Measurements from ENCODE around the gene SNX8. TPM values are rescaled to one million over a fixed set of nuclear protein-coding genes. Genes with fewer than 3 reads are reported as not detected.

The SNX8 gene
- total and polyA plus RNA-seq, 2 donors (not counting 3 experiments of a cell fraction or from before 2014, with no cell fraction given), result 24.5 to 50.3 TPM

- Histone ChIP-seq H3K4me3 (replicated peaks in 1 of 3; ENCODE audit: insufficient read depth in 1 of 3, low read depth in 1 of 3, low read length in 3 of 3) (no peak overlapping the region), H3K9me1 (replicated peaks; ENCODE audit: control insufficient read depth, extremely low read depth, insufficient read depth, low read length) (no peaks in the 10 kb centered on the region), H3K79me2 (ENCODE audit: control insufficient read depth, insufficient read depth, low read length) (no peaks in the 10 kb centered on the region), H3K36me3 (ENCODE audit: control insufficient read depth in 2 of 2, extremely low read depth in 1 of 2, insufficient read depth in 2 of 2, low read length in 2 of 2) (peaks cover 0 to 16% of the 10 kb centered on the region in 2 experiments), H3K27me3 (ENCODE audit: control insufficient read depth in 2 of 2, insufficient read depth in 2 of 2, low read length in 2 of 2) (no peaks in the 10 kb centered on the region), H3K27ac (ENCODE audit: insufficient read depth, low read depth, low read length) (no peak overlapping the region), H3K9me3 (replicated peaks; ENCODE audit: control insufficient read depth, insufficient read depth, low read length) (no peaks in the 10 kb centered on the region), H4K20me1 (replicated peaks; ENCODE audit: control insufficient read depth, extremely low read depth, insufficient read depth, low read length) (no peaks in the 10 kb centered on the region), H2AFZ (ENCODE audit: low read depth, low read length) (no peak overlapping the region), H3K4me2 (ENCODE audit: insufficient read depth, low read length) (no peak overlapping the region), H3K4me1 (ENCODE audit: control insufficient read depth, extremely low read depth, insufficient read depth, low read length) (no peaks in the 10 kb centered on the region), H3K9ac (replicated peaks; ENCODE audit: extremely low read depth, insufficient read depth, low read length) (no peak overlapping the region)
- DNase-seq (ENCODE audit: low read depth, low spot score) (no peak), FAIRE-seq (no peak)
- no TSS peak for BruUV-seq (replicated peaks)
- POLR2A ChIA-PET, result no interaction called here
- TF ChIP-seq EZH2 (IDR thresholded peaks at IDR 0.05; ENCODE audit: borderline replicate concordance, low read depth, low read length, severe bottlenecking), result no peak
- TF ChIP-seq, protein P1, sequence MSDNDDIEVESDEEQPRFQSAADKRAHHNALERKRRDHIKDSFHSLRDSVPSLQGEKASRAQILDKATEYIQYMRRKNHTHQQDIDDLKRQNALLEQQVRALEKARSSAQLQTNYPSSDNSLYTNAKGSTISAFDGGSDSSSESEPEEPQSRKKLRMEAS (IDR thresholded peaks at IDR 0.05; ENCODE audit: insufficient read depth, insufficient read length), result no peak
- TF ChIP-seq, protein P2, sequence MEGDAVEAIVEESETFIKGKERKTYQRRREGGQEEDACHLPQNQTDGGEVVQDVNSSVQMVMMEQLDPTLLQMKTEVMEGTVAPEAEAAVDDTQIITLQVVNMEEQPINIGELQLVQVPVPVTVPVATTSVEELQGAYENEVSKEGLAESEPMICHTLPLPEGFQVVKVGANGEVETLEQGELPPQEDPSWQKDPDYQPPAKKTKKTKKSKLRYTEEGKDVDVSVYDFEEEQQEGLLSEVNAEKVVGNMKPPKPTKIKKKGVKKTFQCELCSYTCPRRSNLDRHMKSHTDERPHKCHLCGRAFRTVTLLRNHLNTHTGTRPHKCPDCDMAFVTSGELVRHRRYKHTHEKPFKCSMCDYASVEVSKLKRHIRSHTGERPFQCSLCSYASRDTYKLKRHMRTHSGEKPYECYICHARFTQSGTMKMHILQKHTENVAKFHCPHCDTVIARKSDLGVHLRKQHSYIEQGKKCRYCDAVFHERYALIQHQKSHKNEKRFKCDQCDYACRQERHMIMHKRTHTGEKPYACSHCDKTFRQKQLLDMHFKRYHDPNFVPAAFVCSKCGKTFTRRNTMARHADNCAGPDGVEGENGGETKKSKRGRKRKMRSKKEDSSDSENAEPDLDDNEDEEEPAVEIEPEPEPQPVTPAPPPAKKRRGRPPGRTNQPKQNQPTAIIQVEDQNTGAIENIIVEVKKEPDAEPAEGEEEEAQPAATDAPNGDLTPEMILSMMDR (IDR thresholded peaks at IDR 0.05; ENCODE audit: extremely low read depth in 1 of 2, insufficient read depth in 1 of 2, low read depth in 1 of 2, low read length in 2 of 2), result no peak
- no peak for TF ChIP-seq GATA2 (IDR thresholded peaks at IDR 0.05; ENCODE audit: insufficient read depth, insufficient read length, low read depth, low read length)
- CTCF ChIA-PET, result interaction anchor here (0.8 to 2.8 kb wide), 2 partner anchors 13 to 86 kb away, joined by 5 to 10 read pairs; no protein-coding TSS in a partner anchor
- intact Hi-C loops (cut with micrococcal nuclease) (no loop called here), dilution Hi-C loops (cut with MboI; ENCODE audit: extremely low pct_ligation_motif_present, low sequenced_read_pairs) (no loop called here)
Measured at GRCh38 chr7:2261611-2262010, 52.6 kb downstream of the SNX8 start.

- no TSS peak for BruUV-seq (replicated peaks)
- Histone ChIP-seq H3K9ac (replicated peaks; ENCODE audit: extremely low read depth, insufficient read depth, low read length) (no peak overlapping the region), H3K4me2 (ENCODE audit: insufficient read depth, low read length) (no peak overlapping the region), H3K9me3 (replicated peaks; ENCODE audit: control insufficient read depth, insufficient read depth, low read length) (no peaks in the 10 kb centered on the region), H3K4me1 (ENCODE audit: control insufficient read depth, extremely low read depth, insufficient read depth, low read length) (no peaks in the 10 kb centered on the region), H4K20me1 (replicated peaks; ENCODE audit: control insufficient read depth, extremely low read depth, insufficient read depth, low read length) (no peaks in the 10 kb centered on the region), H3K79me2 (ENCODE audit: control insufficient read depth, insufficient read depth, low read length) (no peaks in the 10 kb centered on the region), H2AFZ (ENCODE audit: low read depth, low read length) (no peak overlapping the region), H3K9me1 (replicated peaks; ENCODE audit: control insufficient read depth, extremely low read depth, insufficient read depth, low read length) (no peaks in the 10 kb centered on the region), H3K4me3 (replicated peaks in 1 of 3; ENCODE audit: insufficient read depth in 1 of 3, low read depth in 1 of 3, low read length in 3 of 3) (no peak overlapping the region), H3K36me3 (ENCODE audit: control insufficient read depth in 2 of 2, extremely low read depth in 1 of 2, insufficient read depth in 2 of 2, low read length in 2 of 2) (peaks cover 0 to 16% of the 10 kb centered on the region in 2 experiments), H3K27me3 (ENCODE audit: control insufficient read depth in 2 of 2, insufficient read depth in 2 of 2, low read length in 2 of 2) (no peaks in the 10 kb centered on the region), H3K27ac (ENCODE audit: insufficient read depth, low read depth, low read length) (no peak overlapping the region)
- DNase-seq (ENCODE audit: low read depth, low spot score) (no peak), FAIRE-seq (no peak)
- intact Hi-C loops (cut with micrococcal nuclease), result no loop called here
- ChIA-PET POLR2A (no interaction called here), CTCF (interaction anchor here (2.8 kb wide), 1 partner anchor 12 kb away, joined by 10 read pairs; no protein-coding TSS in a partner anchor)
- TF ChIP-seq JUN (IDR thresholded peaks at IDR 0.05; ENCODE audit: borderline replicate concordance, insufficient read depth, insufficient read length, low read depth), result no peak
- TF ChIP-seq, protein P1 (IDR thresholded peaks at IDR 0.05; ENCODE audit: insufficient read depth, insufficient read length), result no peak
- TF ChIP-seq, protein P2 (IDR thresholded peaks at IDR 0.05; ENCODE audit: extremely low read depth in 1 of 2, insufficient read depth in 1 of 2, low read depth in 1 of 2, low read length in 2 of 2), result no peak
- TF ChIP-seq EZH2 (IDR thresholded peaks at IDR 0.05; ENCODE audit: borderline replicate concordance, low read depth, low read length, severe bottlenecking), result no peak
- no peak for TF ChIP-seq POLR2A (IDR thresholded peaks at IDR 0.05; ENCODE audit: low read depth, low read length)
- TF ChIP-seq GATA2 (IDR thresholded peaks at IDR 0.05; ENCODE audit: insufficient read depth, insufficient read length, low read depth, low read length), result no peak
- no peak for TF ChIP-seq POLR2AphosphoS5 (IDR thresholded peaks at IDR 0.05; ENCODE audit: insufficient read depth, low read depth, low read length)
- TF ChIP-seq MYC (IDR thresholded peaks at IDR 0.05; ENCODE audit: low read depth, low read length), result no peak
- no peak for TF ChIP-seq FOS (IDR thresholded peaks at IDR 0.05; ENCODE audit: borderline replicate concordance, insufficient read depth, low read length)
- dilution Hi-C loops (cut with MboI; ENCODE audit: extremely low pct_ligation_motif_present, low sequenced_read_pairs), result no loop called here
Measured at GRCh38 chr7:2260820-2261219, 53.4 kb downstream of the SNX8 start.

All from endothelial cell of umbilical vein (primary cell).